Measurements from ENCODE around the gene PMP22. TPM values are rescaled to one million over a fixed set of nuclear protein-coding genes. Genes with fewer than 3 reads are reported as not detected.

PMP22 gene
- total and polyA plus RNA-seq, 2 of the 13 experiments (the other 11 are each of a cell fraction or from before 2014, with no cell fraction given): 5.7 to 6.2 TPM

DNA sequence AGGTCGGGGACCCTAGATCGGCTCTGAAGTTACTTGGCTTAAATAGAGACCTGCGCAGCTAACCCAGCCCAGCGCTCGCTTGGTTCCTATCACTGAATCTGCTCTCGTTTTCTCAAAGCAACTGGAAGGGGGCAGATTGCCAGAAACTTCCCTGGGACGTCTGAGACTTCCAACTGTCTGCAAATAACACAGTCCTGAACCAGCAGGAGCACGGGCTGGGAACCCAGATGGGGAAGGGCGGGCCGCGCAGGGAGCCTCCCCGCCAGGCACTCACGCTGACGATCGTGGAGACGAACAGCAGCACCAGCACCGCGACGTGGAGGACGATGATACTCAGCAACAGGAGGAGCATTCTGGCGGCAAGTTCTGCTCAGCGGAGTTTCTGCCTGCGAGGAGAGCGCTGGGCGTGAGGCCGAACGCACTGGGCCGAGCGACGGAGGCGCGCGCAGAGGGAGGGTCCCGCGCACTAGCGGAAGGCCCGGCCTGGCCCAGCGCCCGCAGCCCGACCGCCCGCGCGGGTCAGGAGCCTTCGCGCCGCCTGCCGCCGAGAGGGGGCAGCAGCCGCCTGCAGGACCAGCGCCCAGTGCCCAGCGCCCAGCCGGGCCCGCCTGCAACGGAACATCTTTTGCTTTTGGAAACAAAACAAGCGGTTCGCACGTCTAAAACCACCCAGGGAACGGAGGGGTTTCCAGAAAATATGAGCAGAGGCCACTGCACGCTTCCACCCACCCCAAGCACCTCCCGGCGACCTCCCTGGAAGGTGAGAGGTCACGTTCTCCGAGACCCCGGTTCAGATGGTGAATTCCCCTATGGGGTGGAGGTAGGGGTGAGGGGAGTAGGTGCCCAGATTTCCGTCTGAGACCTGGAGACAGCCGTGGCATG is 4.5 kb downstream of the PMP22 start (continued):
- TF ChIP-seq, protein P1, sequence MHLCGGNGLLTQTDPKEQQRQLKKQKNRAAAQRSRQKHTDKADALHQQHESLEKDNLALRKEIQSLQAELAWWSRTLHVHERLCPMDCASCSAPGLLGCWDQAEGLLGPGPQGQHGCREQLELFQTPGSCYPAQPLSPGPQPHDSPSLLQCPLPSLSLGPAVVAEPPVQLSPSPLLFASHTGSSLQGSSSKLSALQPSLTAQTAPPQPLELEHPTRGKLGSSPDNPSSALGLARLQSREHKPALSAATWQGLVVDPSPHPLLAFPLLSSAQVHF (CRISPR knock-in tag; IDR thresholded peaks at IDR 0.05): no peak
- TF ChIP-seq, protein P2, sequence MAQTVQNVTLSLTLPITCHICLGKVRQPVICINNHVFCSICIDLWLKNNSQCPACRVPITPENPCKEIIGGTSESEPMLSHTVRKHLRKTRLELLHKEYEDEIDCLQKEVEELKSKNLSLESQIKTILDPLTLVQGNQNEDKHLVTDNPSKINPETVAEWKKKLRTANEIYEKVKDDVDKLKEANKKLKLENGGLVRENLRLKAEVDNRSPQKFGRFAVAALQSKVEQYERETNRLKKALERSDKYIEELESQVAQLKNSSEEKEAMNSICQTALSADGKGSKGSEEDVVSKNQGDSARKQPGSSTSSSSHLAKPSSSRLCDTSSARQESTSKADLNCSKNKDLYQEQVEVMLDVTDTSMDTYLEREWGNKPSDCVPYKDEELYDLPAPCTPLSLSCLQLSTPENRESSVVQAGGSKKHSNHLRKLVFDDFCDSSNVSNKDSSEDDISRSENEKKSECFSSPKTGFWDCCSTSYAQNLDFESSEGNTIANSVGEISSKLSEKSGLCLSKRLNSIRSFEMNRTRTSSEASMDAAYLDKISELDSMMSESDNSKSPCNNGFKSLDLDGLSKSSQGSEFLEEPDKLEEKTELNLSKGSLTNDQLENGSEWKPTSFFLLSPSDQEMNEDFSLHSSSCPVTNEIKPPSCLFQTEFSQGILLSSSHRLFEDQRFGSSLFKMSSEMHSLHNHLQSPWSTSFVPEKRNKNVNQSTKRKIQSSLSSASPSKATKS (CRISPR knock-in tag; IDR thresholded peaks at IDR 0.05): no peak
- TF ChIP-seq, protein P3, sequence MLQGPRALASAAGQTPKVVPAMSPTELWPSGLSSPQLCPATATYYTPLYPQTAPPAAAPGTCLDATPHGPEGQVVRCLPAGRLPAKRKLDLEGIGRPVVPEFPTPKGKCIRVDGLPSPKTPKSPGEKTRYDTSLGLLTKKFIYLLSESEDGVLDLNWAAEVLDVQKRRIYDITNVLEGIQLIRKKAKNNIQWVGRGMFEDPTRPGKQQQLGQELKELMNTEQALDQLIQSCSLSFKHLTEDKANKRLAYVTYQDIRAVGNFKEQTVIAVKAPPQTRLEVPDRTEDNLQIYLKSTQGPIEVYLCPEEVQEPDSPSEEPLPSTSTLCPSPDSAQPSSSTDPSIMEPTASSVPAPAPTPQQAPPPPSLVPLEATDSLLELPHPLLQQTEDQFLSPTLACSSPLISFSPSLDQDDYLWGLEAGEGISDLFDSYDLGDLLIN (CRISPR knock-in tag; IDR thresholded peaks at IDR 0.05; ENCODE audit: borderline replicate concordance): no peak
- TF ChIP-seq ZNF720 (CRISPR knock-in tag; IDR thresholded peaks at IDR 0.05) (no peak), ZNF367 (CRISPR knock-in tag; IDR thresholded peaks at IDR 0.05; ENCODE audit: borderline replicate concordance) (no peak), ZNF224 (CRISPR knock-in tag; IDR thresholded peaks at IDR 0.05) (no peak), MAFF (IDR thresholded peaks at IDR 0.05; ENCODE audit: low read depth, low read length) (no peak), HOXA9 (CRISPR knock-in tag; IDR thresholded peaks at IDR 0.05; ENCODE audit: borderline replicate concordance) (no peak), REL (CRISPR knock-in tag; conservative IDR thresholded peaks at IDR 0.05) (no peak), GATAD1 (CRISPR knock-in tag; IDR thresholded peaks at IDR 0.05) (no peak), ZC3H13 (CRISPR knock-in tag; IDR thresholded peaks at IDR 0.05) (no peak), GABPB1 (CRISPR knock-in tag; IDR thresholded peaks at IDR 0.05) (peak; percentile 75), ZNF496 (CRISPR knock-in tag; IDR thresholded peaks at IDR 0.05; ENCODE audit: insufficient replicate concordance) (no peak), ZNF589 (CRISPR knock-in tag; conservative IDR thresholded peaks at IDR 0.05) (no peak), ZNF775 (CRISPR knock-in tag; IDR thresholded peaks at IDR 0.05; ENCODE audit: borderline replicate concordance) (no peak), ZNF101 (CRISPR knock-in tag; IDR thresholded peaks at IDR 0.05; ENCODE audit: borderline replicate concordance, low read depth) (no peak)
- TF ChIP-seq, protein P4, sequence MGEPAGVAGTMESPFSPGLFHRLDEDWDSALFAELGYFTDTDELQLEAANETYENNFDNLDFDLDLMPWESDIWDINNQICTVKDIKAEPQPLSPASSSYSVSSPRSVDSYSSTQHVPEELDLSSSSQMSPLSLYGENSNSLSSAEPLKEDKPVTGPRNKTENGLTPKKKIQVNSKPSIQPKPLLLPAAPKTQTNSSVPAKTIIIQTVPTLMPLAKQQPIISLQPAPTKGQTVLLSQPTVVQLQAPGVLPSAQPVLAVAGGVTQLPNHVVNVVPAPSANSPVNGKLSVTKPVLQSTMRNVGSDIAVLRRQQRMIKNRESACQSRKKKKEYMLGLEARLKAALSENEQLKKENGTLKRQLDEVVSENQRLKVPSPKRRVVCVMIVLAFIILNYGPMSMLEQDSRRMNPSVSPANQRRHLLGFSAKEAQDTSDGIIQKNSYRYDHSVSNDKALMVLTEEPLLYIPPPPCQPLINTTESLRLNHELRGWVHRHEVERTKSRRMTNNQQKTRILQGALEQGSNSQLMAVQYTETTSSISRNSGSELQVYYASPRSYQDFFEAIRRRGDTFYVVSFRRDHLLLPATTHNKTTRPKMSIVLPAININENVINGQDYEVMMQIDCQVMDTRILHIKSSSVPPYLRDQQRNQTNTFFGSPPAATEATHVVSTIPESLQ (CRISPR knock-in tag; conservative IDR thresholded peaks at IDR 0.05): no peak
- TF ChIP-seq, protein P5, sequence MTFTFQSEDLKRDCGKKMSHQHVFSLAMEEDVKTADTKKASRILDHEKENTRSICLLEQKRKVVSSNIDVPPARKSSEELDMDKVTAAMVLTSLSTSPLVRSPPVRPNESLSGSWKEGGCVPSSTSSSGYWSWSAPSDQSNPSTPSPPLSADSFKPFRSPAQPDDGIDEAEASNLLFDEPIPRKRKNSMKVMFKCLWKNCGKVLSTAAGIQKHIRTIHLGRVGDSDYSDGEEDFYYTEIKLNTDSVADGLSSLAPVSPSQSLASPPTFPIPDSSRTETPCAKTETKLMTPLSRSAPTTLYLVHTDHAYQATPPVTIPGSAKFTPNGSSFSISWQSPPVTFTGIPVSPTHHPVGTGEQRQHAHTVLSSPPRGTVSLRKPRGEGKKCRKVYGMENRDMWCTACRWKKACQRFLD (CRISPR knock-in tag; IDR thresholded peaks at IDR 0.05; ENCODE audit: borderline replicate concordance): no peak
- TF ChIP-seq, protein P6, sequence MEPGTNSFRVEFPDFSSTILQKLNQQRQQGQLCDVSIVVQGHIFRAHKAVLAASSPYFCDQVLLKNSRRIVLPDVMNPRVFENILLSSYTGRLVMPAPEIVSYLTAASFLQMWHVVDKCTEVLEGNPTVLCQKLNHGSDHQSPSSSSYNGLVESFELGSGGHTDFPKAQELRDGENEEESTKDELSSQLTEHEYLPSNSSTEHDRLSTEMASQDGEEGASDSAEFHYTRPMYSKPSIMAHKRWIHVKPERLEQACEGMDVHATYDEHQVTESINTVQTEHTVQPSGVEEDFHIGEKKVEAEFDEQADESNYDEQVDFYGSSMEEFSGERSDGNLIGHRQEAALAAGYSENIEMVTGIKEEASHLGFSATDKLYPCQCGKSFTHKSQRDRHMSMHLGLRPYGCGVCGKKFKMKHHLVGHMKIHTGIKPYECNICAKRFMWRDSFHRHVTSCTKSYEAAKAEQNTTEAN (CRISPR knock-in tag; conservative IDR thresholded peaks at IDR 0.05): no peak

Data from HepG2 (cell line).